HepG2 (cell line): Measurements from ENCODE around the gene ISCU. TPM values are rescaled to one million over a fixed set of nuclear protein-coding genes. Genes with fewer than 3 reads are reported as not detected.

ENCODE experiments used
- ATAC-seq: fragments of 200-7000 bp; cut with Tn5 transposase; 3 replicates; pipeline ENCODE4 v1.9.1; 2020; ENCODE audit warnings: mild to moderate bottlenecking, moderate library complexity
- BruUV-seq: library from RNA; stranded (reverse); fragments of 400-500 nt; replicated peaks from 2 replicates; lab custom pipeline; 2021; lab: Mats Ljungman, UMichigan
- CTCF ChIA-PET: fragments of 300-600 bp; formaldehyde crosslinking; extraction: SDS; loops from one replicate; lab custom pipeline; 2021; ENCODE audit warnings: low total read pairs, inconsistent platforms, low intra/inter-chr PET ratio; lab: Yijun Ruan, JAX
- POLR2A ChIA-PET: fragments of 350-600 bp; sonication (Branson Sonifier 250); formaldehyde crosslinking; loops from one replicate; lab custom pipeline; 2020; ENCODE audit warnings: antibody characterized with exemption, inconsistent platforms; lab: Yijun Ruan, JAX
- DNase-seq: peaks from one replicate; pipeline ENCODE4 v3.0.0-alpha.2; 2015; ENCODE audit warnings: low spot score
- FAIRE-seq: peaks from 3 replicates; lab custom pipeline; 2011; peaks lifted over from hg19 to GRCh38; lab: Jason Lieb, UNC
- H2AFZ ChIP-seq: one replicate; pipeline ENCODE4 v1.6.1; 2011; ENCODE audit warnings: low read length, inconsistent platforms
- H3K27ac ChIP-seq: fragments of 300-600 bp; 3 replicates; pipeline ENCODE4 v1.8.0; 2011; ENCODE audit warnings: mixed run types, mild to moderate bottlenecking, mixed read lengths, low read length, inconsistent platforms; ENCODE audit not compliant: insufficient read depth; ENCODE audit errors: extremely low read length
- H3K27me3 ChIP-seq, 2 experiments: fragments of 200-600 bp in 1 of 2; 2 replicates in 1 of 2; 3 replicates in 1 of 2; pipeline versions ENCODE4 v1.6.0 to v1.8.0; 2011; ENCODE audit warnings: low read length in 2 of 2, mild to moderate bottlenecking in 2 of 2, moderate library complexity in 2 of 2, inconsistent platforms in 1 of 2; ENCODE audit not compliant: insufficient read depth in 2 of 2, control insufficient read depth in 1 of 2
- H3K36me3 ChIP-seq, 2 experiments: fragments of 200-600 bp in 1 of 2; replicated peaks in 1 of 2; 2 replicates in 1 of 2; 3 replicates in 1 of 2; pipeline versions ENCODE4 v1.5.1 to v1.8.0; 2011; ENCODE audit warnings: low read length in 2 of 2, inconsistent platforms in 1 of 2; ENCODE audit not compliant: insufficient read depth in 2 of 2, control insufficient read depth in 1 of 2
- H3K4me1 ChIP-seq: 2 replicates; pipeline ENCODE4 v1.5.1; 2012; ENCODE audit warnings: low read length, inconsistent platforms; ENCODE audit not compliant: insufficient read depth
- H3K4me2 ChIP-seq: 2 replicates; pipeline ENCODE4 v1.6.0; 2011; ENCODE audit warnings: low read depth, low read length, inconsistent platforms
- H3K4me3 ChIP-seq, 3 experiments: fragments of 200-600 bp in 1 of 3; sonication (generic), shearing (Covaris generic) in 1 of 3; replicated peaks in 1 of 3; 2 replicates each; pipeline ENCODE4 v1.5.1; 2011 to 2016; ENCODE audit warnings: low read length in 3 of 3, inconsistent platforms in 2 of 3, low read depth in 2 of 3, mild to moderate bottlenecking in 2 of 3, control low read depth in 1 of 3, mixed read lengths in 1 of 3; ENCODE audit not compliant: insufficient read depth in 1 of 3
- H3K79me2 ChIP-seq: one replicate; pipeline ENCODE4 v1.6.1; 2011; ENCODE audit warnings: low read length, inconsistent platforms; ENCODE audit not compliant: insufficient read depth
- H3K9ac ChIP-seq: 2 replicates; pipeline ENCODE4 v1.6.0; 2011; ENCODE audit warnings: mild to moderate bottlenecking, low read depth, low read length, inconsistent platforms; ENCODE audit not compliant: insufficient read depth
- H3K9me3 ChIP-seq: 2 replicates; pipeline ENCODE4 v1.5.1; 2012; ENCODE audit warnings: mild to moderate bottlenecking, low read length
- H4K20me1 ChIP-seq: 2 replicates; pipeline ENCODE4 v1.6.0; 2011; ENCODE audit warnings: inconsistent platforms, mild to moderate bottlenecking, low read length, moderate library complexity; ENCODE audit not compliant: insufficient read depth
- FOXC1 ChIP-seq: sonication (generic); formaldehyde crosslinking; IDR thresholded peaks from 2 replicates; pipeline ENCODE4 v1.8.0; 2022; ENCODE audit warnings: mild to moderate bottlenecking, missing genetic modification reagents, borderline replicate concordance
- KDM3A ChIP-seq: IDR thresholded peaks from 2 replicates; pipeline ENCODE4 v1.6.1; 2018; ENCODE audit warnings: low read depth, missing compliant biosample characterization
- PAWR ChIP-seq: sonication (generic); formaldehyde crosslinking; IDR thresholded peaks from 2 replicates; pipeline ENCODE4 v1.4.0; 2020; ENCODE audit warnings: missing genetic modification reagents, mild to moderate bottlenecking, borderline replicate concordance
- SAP130 ChIP-seq: IDR thresholded peaks from 2 replicates; pipeline ENCODE4 v1.6.1; 2016; ENCODE audit warnings: low read depth
- SCMH1 ChIP-seq: sonication (generic); formaldehyde crosslinking; IDR thresholded peaks from 2 replicates; pipeline ENCODE4 v1.9.0; 2021; ENCODE audit warnings: missing genetic modification reagents, mild to moderate bottlenecking, borderline replicate concordance
- ZKSCAN8 ChIP-seq: IDR thresholded peaks from 2 replicates; pipeline ENCODE4 v1.6.1; 2016; ENCODE audit warnings: borderline replicate concordance, missing genetic modification reagents, missing compliant biosample characterization
- ZNF101 ChIP-seq: sonication (generic); formaldehyde crosslinking; IDR thresholded peaks from 2 replicates; pipeline ENCODE4 v1.4.0; 2020; ENCODE audit warnings: mild to moderate bottlenecking, low read depth, missing genetic modification reagents, borderline replicate concordance
- ZNF20 ChIP-seq: sonication (generic); formaldehyde crosslinking; IDR thresholded peaks from 2 replicates; pipeline ENCODE4 v1.4.0; 2020; ENCODE audit warnings: mild to moderate bottlenecking, moderate library complexity, missing genetic modification reagents
- ZNF282 ChIP-seq: fragments of 450-650 bp; IDR thresholded peaks from 2 replicates; pipeline ENCODE4 v1.6.1; 2018; ENCODE audit not compliant: partially characterized antibody
- WGBS: methylation state at CpG from one replicate; pipeline ENCODE4 v1.1.6; 2017; ENCODE audit warnings: low lambda C conversion rate; 5-methylcytosine and 5-hydroxymethylcytosine counted together
- in situ Hi-C: cut with HindIII; loops from 2 replicates; pipeline ENCODE4 v1.10.0; 2017; ENCODE audit warnings: low pct_unique_long_range_greater_than_20kb; ENCODE audit not compliant: extremely low pct_ligation_motif_present
- intact Hi-C: fragments of 100-400 bp; cut with micrococcal nuclease; formaldehyde crosslinking; loops from one replicate; pipeline ENCODE4 v1.10.0; 2022; ENCODE audit not compliant: unreplicated experiment
- polyA plus RNA-seq, 8 experiments: library from polyadenylated mRNA; depleted of rRNA in 3 of 8; stranded (reverse) in 7 of 8; unstranded in 1 of 8; fragments of >200 nt; fragmentation: Illumina TruSeq in 4 of 8; extraction: Trizol in 4 of 8; gene quantifications; 2 replicates each; pipeline versions ENCODE4 v1.2.1 to v1.2.3, GENCODE V29; 2011 to 2016; ENCODE audit warnings: low read depth in 4 of 8, missing spikeins in 1 of 8, mixed read lengths in 1 of 8; ENCODE audit not compliant: insufficient read depth in 1 of 8
- total RNA-seq, 5 experiments: library from RNA; depleted of rRNA; stranded (reverse); fragments of >200 nt; fragmentation: Illumina TruSeq; extraction: Trizol; gene quantifications; 2 replicates each; pipeline ENCODE4 v1.2.3, GENCODE V29; 2016; ENCODE audit warnings: low read depth in 1 of 5
- TF ChIP-seq, protein P1 (sequence below): sonication (generic); formaldehyde crosslinking; IDR thresholded peaks from 2 replicates; pipeline ENCODE4 v1.4.0; 2020; ENCODE audit warnings: mild to moderate bottlenecking, low read depth, missing genetic modification reagents
- TF ChIP-seq, protein P2 (sequence below): sonication (generic); formaldehyde crosslinking; IDR thresholded peaks from 2 replicates; pipeline ENCODE4 v1.5.0; 2020; ENCODE audit warnings: missing genetic modification reagents, mild to moderate bottlenecking, borderline replicate concordance
- TF ChIP-seq, protein P3 (sequence below): sonication (generic); formaldehyde crosslinking; IDR thresholded peaks from 2 replicates; pipeline ENCODE4 v1.4.0; 2020; ENCODE audit warnings: mild to moderate bottlenecking, missing genetic modification reagents

Gene ISCU
- total and polyA plus RNA-seq, 2 of the 13 experiments (the other 11 are each of a cell fraction or from before 2014, with no cell fraction given) = 94.4 to 107 TPM

DNA sequence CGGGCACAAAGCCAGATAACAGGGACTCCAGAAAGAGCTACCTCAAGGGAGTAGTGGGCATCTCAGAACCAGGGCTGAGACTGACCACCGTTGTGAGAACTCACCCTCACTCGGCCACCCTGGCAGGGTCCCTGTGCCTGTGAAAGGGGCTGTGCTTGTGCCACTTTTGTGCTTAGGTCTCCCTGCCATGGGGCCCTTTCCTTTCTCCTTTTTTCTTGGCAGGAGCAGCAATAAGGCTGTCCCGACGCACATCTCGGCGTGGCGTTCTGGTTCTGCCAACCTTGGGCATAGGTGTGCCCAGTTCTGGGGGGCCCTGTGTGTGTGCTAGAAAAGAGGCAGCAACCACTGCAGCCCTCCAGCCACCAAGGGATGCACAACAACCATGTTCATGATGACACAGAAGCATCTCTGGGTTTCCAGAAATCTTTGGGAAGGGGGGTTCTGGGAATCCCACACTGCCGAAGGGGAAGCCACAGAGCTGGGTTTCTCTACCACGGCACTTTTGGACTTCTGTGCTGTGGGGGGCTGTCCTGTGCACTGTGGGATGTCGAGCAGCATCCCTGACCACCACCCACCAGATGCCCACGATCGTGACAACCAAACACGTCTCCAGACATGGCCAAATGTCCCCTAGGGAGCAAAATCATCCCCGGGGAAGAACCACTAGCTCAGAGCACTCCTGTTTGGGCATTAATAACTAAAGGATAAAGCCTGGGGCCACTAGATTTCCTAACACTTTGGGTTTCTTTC is 48.6 kb downstream of the ISCU start:
- Histone ChIP-seq H3K79me2 (no peaks in the 10 kb centered on the region), H3K27ac (no peak overlapping the region), H3K9me3 (no peaks in the 10 kb centered on the region), H3K9ac (no peak overlapping the region), H3K4me2 (no peak overlapping the region), H4K20me1 (no peaks in the 10 kb centered on the region), H2AFZ (no peak overlapping the region), H3K4me1 (peaks cover 13% of the 10 kb centered on the region), H3K27me3 (peaks cover 0 to 22% of the 10 kb centered on the region in 2 experiments; a peak in 4 of 5 replicates), H3K36me3 (no peaks in the 10 kb centered on the region), H3K4me3 (no peak overlapping the region)
- 25% methylated on average over 10 of the region's 15 CpGs for WGBS
- FAIRE-seq (no peak), DNase-seq (no peak), ATAC-seq (no peak)
- ChIA-PET CTCF (no interaction called here), POLR2A (no interaction called here)
- in situ Hi-C loops = no loop called here
- intact Hi-C loops = no loop called here
- TF ChIP-seq ZNF20 (CRISPR knock-in tag) = no peak
- no peak for TF ChIP-seq PAWR (CRISPR knock-in tag)
- no peak for TF ChIP-seq FOXC1 (CRISPR knock-in tag)
- TF ChIP-seq ZKSCAN8 = no peak
- no peak for TF ChIP-seq ZNF282
- TF ChIP-seq, protein P1, sequence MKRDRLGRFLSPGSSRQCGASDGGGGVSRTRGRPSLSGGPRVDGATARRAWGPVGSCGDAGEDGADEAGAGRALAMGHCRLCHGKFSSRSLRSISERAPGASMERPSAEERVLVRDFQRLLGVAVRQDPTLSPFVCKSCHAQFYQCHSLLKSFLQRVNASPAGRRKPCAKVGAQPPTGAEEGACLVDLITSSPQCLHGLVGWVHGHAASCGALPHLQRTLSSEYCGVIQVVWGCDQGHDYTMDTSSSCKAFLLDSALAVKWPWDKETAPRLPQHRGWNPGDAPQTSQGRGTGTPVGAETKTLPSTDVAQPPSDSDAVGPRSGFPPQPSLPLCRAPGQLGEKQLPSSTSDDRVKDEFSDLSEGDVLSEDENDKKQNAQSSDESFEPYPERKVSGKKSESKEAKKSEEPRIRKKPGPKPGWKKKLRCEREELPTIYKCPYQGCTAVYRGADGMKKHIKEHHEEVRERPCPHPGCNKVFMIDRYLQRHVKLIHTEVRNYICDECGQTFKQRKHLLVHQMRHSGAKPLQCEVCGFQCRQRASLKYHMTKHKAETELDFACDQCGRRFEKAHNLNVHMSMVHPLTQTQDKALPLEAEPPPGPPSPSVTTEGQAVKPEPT (CRISPR knock-in tag) = no peak
- TF ChIP-seq KDM3A (CRISPR knock-in tag) = no peak
- TF ChIP-seq SCMH1 (CRISPR knock-in tag) = no peak
- TF ChIP-seq, protein P2, sequence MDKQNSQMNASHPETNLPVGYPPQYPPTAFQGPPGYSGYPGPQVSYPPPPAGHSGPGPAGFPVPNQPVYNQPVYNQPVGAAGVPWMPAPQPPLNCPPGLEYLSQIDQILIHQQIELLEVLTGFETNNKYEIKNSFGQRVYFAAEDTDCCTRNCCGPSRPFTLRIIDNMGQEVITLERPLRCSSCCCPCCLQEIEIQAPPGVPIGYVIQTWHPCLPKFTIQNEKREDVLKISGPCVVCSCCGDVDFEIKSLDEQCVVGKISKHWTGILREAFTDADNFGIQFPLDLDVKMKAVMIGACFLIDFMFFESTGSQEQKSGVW (CRISPR knock-in tag) = no peak
- TF ChIP-seq SAP130 = no peak
- TF ChIP-seq, protein P3, sequence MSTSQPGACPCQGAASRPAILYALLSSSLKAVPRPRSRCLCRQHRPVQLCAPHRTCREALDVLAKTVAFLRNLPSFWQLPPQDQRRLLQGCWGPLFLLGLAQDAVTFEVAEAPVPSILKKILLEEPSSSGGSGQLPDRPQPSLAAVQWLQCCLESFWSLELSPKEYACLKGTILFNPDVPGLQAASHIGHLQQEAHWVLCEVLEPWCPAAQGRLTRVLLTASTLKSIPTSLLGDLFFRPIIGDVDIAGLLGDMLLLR (CRISPR knock-in tag) = no peak
- TF ChIP-seq ZNF101 (CRISPR knock-in tag) = no peak
- BruUV-seq = no TSS peak
